GM12892 (cell line): ENCODE results near the gene PDE3A.

Experiments
- POLR2A ChIP-seq: IDR thresholded peaks from 2 replicates; pipeline ENCODE4 v1.6.1; 2011; ENCODE audit warnings: low read depth, low read length, control low read depth
- POLR2AphosphoS5 ChIP-seq: IDR thresholded peaks from 2 replicates; pipeline ENCODE4 v1.6.1; 2011; ENCODE audit warnings: low read depth, low read length, control low read depth

DNA sequence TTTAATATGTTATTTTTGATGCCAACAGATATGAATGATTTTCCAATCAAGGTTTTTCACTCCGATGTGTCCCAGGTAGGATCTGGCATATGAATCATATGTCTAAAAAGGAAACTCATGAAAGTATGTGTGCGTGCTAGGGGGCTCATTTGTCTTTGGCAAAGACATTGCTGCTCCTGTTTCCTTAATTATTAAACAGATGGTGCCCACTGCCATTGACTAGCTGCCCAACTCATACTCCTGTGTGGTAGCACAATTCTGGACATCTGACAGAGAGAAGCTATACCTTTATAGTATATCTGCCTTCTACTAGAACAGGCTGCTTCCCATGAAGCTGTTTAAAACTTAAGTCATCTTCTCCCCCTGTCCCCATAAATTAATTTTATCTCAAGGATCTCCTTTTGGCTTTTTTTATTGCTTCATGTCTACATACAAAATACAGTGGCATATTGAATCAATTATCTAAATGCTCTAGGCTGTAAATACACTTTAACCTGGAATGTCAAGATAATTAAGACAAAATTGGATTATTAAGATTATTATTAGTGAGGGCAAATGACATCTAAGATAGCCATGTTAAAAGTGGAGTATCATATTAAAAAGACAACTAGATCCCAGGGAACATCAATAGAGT lies 1.4 kb upstream of the PDE3A start:
- TF ChIP-seq POLR2A (no peak), POLR2AphosphoS5 (no peak)
